ENCODE data around the gene CLIC1.

The CLIC1 gene

GRCh38 chr6:31727717-31728671 lies 8.3 kb downstream of the CLIC1 start:
- no peak for TF ChIP-seq POLR2A (IDR thresholded peaks at IDR 0.05; ENCODE audit: low read depth, low read length)
- DNase-seq (ENCODE audit: insufficient read length, low spot score), result no peak
- FAIRE-seq, result no peak

DNA sequence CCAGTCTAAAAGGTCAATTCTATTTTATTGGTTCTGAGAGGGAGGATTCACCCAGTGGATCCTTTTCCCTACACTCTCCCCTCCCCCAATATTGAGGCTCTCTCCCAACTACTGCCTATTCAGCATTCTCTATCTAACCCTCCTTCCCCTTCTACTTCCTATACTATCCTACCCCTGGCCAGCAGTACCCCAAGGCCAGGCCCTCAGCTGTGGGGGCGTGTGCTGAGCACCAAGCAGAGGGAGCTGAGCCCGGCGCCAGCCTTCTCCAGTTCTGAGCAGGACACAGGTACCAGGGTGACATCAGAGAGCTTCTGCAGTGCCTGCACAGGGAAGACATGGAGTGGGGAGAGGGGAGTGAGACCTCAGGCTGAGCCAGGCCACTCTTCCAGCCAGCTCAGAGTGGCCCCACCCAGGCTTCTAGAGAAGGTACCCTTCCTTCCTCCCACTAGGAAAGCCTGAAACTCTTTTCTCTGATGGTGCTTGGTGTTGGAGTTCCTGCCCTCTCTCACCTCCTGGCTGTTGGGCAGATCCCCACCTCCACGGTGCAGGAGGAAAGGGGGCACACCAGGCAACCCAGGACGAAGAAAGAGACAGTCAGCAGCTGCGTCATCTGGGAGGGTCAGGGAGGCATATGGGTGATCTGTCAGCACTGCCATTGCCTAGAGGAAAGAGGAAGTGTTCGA lies 9.2 kb downstream of the CLIC1 start:
- TF ChIP-seq POLR2A (IDR thresholded peaks at IDR 0.05; ENCODE audit: low read depth, low read length), result no peak
- FAIRE-seq (no peak), DNase-seq (ENCODE audit: insufficient read length, low spot score) (no peak)

GRCh38 chr6:31725502-31726350 lies 10.6 kb downstream of the CLIC1 start:
- TF ChIP-seq POLR2A (IDR thresholded peaks at IDR 0.05; ENCODE audit: low read depth, low read length), result no peak
- DNase-seq (ENCODE audit: insufficient read length, low spot score), result no peak
- FAIRE-seq, result no peak

DNA sequence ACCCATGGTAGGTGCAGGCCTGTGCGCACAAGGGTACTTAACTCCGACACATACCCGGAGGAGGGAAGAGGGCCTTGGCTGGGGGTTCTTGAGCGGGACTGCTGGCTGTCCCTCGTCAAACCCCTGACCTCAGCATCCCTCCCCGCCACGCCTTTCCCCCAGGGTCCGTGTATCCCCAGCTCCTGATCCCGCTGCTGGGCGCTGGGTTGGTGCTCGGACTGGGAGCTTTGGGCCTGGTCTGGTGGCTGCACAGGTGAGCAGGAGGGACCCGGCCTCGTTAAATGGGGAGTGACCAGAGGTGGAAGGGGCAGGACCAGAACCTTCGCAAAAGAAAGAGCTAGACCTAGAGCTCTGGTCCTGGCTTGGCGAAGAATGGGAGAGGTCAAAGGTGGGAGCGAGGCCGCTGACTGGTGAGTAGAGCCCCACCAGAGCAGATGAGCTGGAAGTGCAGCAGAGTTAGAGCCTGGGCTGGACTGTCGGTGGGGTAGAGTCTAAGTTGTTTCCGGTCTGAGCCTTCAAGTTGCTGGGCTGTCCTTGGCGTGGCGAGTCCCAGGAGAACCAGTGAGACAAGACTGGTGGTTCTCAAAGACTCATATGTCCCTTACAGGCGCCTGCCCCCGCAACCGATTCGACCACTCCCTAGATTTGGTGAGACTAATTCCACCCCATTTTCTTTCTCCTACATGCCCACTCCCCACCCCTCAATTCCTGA lies 12.2 kb downstream of the CLIC1 start:
- DNase-seq (ENCODE audit: insufficient read length, low spot score) (no peak), FAIRE-seq (no peak)
- no peak for TF ChIP-seq POLR2A (IDR thresholded peaks at IDR 0.05; ENCODE audit: low read depth, low read length)

- no peak for TF ChIP-seq POLR2A (IDR thresholded peaks at IDR 0.05; ENCODE audit: low read depth, low read length)
- DNase-seq (ENCODE audit: insufficient read length, low spot score) (no peak), FAIRE-seq (no peak)
Observed at GRCh38 chr6:31723245-31723979, 12.9 kb downstream of the CLIC1 start, which contains the start of gene MPIG6B. MPIG6B (plus strand) TSS chr6:31723373; CDS start chr6:31723384, 11 bp downstream.

GRCh38 chr6:31722173-31722572 lies 14.2 kb downstream of the CLIC1 start:
- no peak for TF ChIP-seq POLR2A (IDR thresholded peaks at IDR 0.05; ENCODE audit: low read depth, low read length)
- DNase-seq (ENCODE audit: insufficient read length, low spot score) (no peak), FAIRE-seq (no peak)

DNA sequence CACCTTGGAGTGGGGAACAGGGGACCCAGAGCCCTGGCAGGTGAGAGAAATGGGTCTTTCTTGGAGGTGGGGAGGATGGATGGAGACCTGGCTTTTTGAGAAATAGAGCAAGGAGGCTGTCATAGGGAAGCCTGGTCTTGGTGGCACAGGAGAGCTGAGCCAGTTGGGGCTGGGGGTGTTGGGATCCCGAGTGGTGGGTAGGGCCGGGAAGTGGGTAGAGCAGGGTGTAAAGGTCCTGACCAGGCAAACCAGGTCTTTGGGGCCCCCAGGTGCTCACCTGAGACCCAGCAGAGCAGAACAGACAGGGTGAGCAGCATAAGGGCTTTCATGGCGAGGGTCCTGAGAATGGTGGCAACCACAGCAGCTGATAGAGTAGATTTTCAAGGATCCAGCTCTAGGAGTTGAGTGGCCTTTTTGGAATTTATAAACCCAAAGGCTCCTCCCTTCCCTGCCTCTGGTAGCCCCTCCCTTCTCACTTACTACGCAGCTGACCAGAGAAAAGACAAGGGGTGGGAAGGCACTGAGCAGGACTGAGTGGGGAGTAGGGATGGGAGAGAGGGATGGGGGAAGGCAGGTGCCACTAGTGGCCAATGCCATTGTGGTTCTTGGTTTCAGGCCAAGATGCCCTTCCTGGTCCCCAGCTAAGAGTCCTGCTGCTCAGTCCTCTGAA lies 14.8 kb downstream of the CLIC1 start, which contains the start of gene LY6G6C:
TSS of gene LY6G6C (minus strand) at position 396 of the 670 bp plus-strand sequence. CDS start at position 329, 67 bp downstream.
- no peak for TF ChIP-seq POLR2A (IDR thresholded peaks at IDR 0.05; ENCODE audit: low read depth, low read length)
- no peak for DNase-seq (ENCODE audit: insufficient read length, low spot score)
- FAIRE-seq, result no peak

DNA sequence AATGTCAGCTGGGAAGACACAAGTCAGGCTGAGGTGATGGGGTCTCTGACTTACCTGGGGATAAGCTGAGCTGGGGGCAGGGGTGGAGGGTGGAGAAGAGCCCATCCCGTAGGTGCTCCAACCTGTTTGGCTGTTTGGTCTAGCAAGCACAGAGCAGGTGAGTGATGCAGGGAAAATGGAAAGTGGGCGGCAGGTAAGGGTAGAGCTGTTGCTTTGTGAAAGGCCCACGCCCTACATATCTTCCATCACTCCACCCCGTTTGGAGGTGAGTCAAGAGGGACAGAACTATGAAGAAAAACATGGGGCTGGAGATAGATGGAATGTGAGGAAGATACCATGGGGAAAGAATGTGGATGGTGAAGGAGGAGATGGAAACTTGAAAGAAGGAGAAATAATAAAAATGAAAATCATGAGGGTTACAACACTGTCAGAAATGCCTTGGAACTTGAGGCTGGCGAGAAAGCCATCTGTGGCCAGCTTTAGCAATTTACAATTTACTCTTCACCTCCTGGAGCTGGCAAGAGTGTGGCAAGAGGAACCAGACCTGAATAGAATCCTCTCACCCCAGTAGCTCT lies 16.0 kb downstream of the CLIC1 start:
- DNase-seq (ENCODE audit: insufficient read length, low spot score), result no peak
- TF ChIP-seq POLR2A (IDR thresholded peaks at IDR 0.05; ENCODE audit: low read depth, low read length), result no peak
- FAIRE-seq, result no peak

GRCh38 chr6:31719001-31719400 lies 17.3 kb downstream of the CLIC1 start:
- no peak for TF ChIP-seq POLR2A (IDR thresholded peaks at IDR 0.05; ENCODE audit: low read depth, low read length)

DNA sequence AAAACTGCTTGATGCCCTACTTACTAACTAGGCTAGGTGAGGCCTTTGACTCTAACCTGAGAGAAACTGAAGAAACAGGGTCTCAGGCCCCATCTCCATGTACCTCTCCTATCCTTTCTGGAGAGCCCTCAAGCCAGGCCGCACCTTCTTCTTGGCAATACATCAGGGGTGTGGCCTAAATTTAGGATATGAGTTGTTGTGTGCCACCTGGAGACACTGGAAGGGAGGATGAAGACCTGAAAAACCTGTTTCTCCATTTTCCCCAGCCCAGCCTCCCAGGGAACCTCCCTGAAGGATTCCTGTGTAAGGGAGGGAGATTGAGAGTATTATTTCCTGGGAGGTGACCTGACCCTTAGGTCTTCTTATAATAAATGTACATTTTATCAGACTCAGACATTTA lies 18.1 kb downstream of the CLIC1 start:
- DNase-seq (ENCODE audit: insufficient read length, low spot score) (no peak), FAIRE-seq (no peak)
- TF ChIP-seq POLR2A (IDR thresholded peaks at IDR 0.05; ENCODE audit: low read depth, low read length), result no peak

More at GRCh38 chr6:31719001-31719400, 17.3 kb downstream of the CLIC1 start:
- FAIRE-seq (no peak), DNase-seq (ENCODE audit: insufficient read length, low spot score) (no peak)

DNA sequence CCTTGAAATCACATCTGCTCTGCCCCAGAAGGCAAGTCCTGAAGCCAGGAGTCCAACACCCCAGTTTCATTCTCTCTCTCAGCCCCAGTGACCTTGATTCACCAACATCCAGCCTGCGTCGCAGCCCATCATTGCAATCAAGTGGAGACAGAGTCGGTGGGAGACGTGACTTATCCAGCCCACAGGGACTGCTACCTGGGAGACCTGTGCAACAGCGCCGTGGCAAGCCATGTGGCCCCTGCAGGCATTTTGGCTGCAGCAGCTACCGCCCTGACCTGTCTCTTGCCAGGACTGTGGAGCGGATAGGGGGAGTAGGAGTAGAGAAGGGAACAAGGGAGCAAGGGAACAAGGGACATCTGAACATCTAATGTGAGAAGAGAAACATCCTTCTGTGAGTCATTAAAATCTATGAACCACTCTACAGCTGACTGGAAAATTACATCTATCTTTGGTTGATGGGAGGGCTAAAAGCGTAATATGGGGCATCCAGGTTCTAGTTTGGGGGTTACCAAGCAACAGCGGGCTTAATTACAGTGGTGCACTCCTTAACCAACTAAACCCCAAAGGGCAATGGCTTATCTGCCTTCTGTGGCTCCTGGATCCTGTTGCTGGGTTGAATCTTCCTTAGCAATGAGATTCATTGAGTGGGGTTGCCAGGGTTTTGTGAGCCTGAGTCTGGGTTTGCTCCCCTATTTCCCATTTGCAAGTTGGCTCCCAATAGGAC lies 18.7 kb downstream of the CLIC1 start:
- DNase-seq (ENCODE audit: insufficient read length, low spot score) (no peak), FAIRE-seq (no peak)

More for the DNA sequence above, 18.7 kb downstream of the CLIC1 start:
- no peak for TF ChIP-seq POLR2A (IDR thresholded peaks at IDR 0.05; ENCODE audit: low read depth, low read length)

All from H54 (cell line).